K562 (cell line): ENCODE measurements around the gene ALG8. TPM values are rescaled to one million over a fixed set of nuclear protein-coding genes. Genes with fewer than 3 reads are reported as not detected.

Source experiments
- ATAC-seq: fragments of 200-7000 bp; cut with Tn5 transposase; 3 replicates; pipeline ENCODE4 v1.9.1; 2020; ENCODE audit warnings: moderate library complexity
- BruUV-seq: library from RNA; stranded (reverse); fragments of 400-500 nt; replicated peaks from 2 replicates; lab custom pipeline; 2021; lab: Mats Ljungman, UMichigan
- CTCF ChIA-PET: fragments of 300-600 bp; formaldehyde crosslinking; extraction: SDS; loops from one replicate; lab custom pipeline; 2021; ENCODE audit warnings: low intra/inter-chr PET ratio; lab: Yijun Ruan, JAX
- POLR2A ChIA-PET: fragments of 300-600, 350-650 bp; sonication (Branson Sonifier 250); formaldehyde crosslinking; extraction: SDS; loops from one replicate; lab custom pipeline; 2021; ENCODE audit warnings: antibody characterized with exemption, inconsistent platforms; lab: Yijun Ruan, JAX
- DNase-seq, 4 experiments: peaks; one replicate each; pipeline versions ENCODE4 v3.0.0 to v3.0.0-alpha.2; 2011 to 2018; ENCODE audit warnings: low spot score in 3 of 4, mixed read lengths in 3 of 4; ENCODE audit errors: extremely low read depth in 1 of 4
- FAIRE-seq: peaks from 2 replicates; lab custom pipeline; 2011; peaks lifted over from hg19 to GRCh38; lab: Jason Lieb, UNC
- H2AFZ ChIP-seq: 2 replicates; pipeline ENCODE4 v1.6.0; 2011; ENCODE audit warnings: low read depth, low read length, control low read depth, inconsistent platforms
- H3K27ac ChIP-seq: fragments of 200-600 bp; 3 replicates; pipeline ENCODE4 v1.8.0; 2011; ENCODE audit warnings: low read depth, mild to moderate bottlenecking, control low read depth, inconsistent platforms, low read length, moderate library complexity, mixed read lengths; ENCODE audit errors: extremely low read depth
- H3K27me3 ChIP-seq, 2 experiments: fragments of 300-600 bp in 1 of 2; 2 replicates in 1 of 2; 3 replicates in 1 of 2; pipeline versions ENCODE4 v1.6.0 to v1.8.0; 2011; ENCODE audit warnings: inconsistent platforms in 2 of 2, low read length in 2 of 2, mild to moderate bottlenecking in 1 of 2, mixed read lengths in 1 of 2, moderate library complexity in 1 of 2; ENCODE audit not compliant: control insufficient read depth in 2 of 2, insufficient read depth in 2 of 2
- H3K36me3 ChIP-seq: fragments of 300-600 bp; 3 replicates; pipeline ENCODE4 v1.8.0; 2011; ENCODE audit warnings: mild to moderate bottlenecking, low read length, inconsistent platforms; ENCODE audit not compliant: control insufficient read depth, insufficient read depth
- H3K4me1 ChIP-seq, 2 experiments: fragments of 200-600 bp in 1 of 2; replicated peaks in 1 of 2; 2 replicates in 1 of 2; 3 replicates in 1 of 2; pipeline versions ENCODE4 v1.5.1 to v1.8.0; 2011; ENCODE audit warnings: inconsistent platforms in 2 of 2, low read length in 2 of 2, mild to moderate bottlenecking in 1 of 2, mixed read lengths in 1 of 2, moderate library complexity in 1 of 2; ENCODE audit not compliant: control insufficient read depth in 2 of 2, insufficient read depth in 2 of 2
- H3K4me2 ChIP-seq: 2 replicates; pipeline ENCODE4 v1.6.1; 2011; ENCODE audit warnings: low read length, control low read depth, inconsistent platforms, mixed read lengths; ENCODE audit not compliant: insufficient read depth
- H3K4me3 ChIP-seq: fragments of 200-600 bp; sonication (generic), shearing (Covaris generic); 2 replicates; pipeline ENCODE4 v1.5.1; 2016; ENCODE audit warnings: control low read depth, inconsistent platforms
- H3K79me2 ChIP-seq: fragments of 200-600 bp; 3 replicates; pipeline ENCODE4 v1.8.0; 2011; ENCODE audit warnings: low read length, inconsistent platforms; ENCODE audit not compliant: control insufficient read depth, insufficient read depth
- H3K9ac ChIP-seq, 2 experiments: 2 replicates each; pipeline versions ENCODE4 v1.6.0 to v1.6.1; 2011; ENCODE audit warnings: low read depth in 2 of 2, low read length in 2 of 2, control low read depth in 1 of 2, inconsistent platforms in 1 of 2, mild to moderate bottlenecking in 1 of 2, mixed read lengths in 1 of 2; ENCODE audit not compliant: insufficient read depth in 1 of 2
- H3K9me1 ChIP-seq: one replicate; pipeline ENCODE4 v1.6.0; 2011; ENCODE audit warnings: inconsistent platforms, mild to moderate bottlenecking, low read length, moderate library complexity; ENCODE audit not compliant: control insufficient read depth, insufficient read depth
- H3K9me3 ChIP-seq: replicated peaks from 2 replicates; pipeline ENCODE4 v1.5.1; 2011; ENCODE audit warnings: low read depth, low read length, inconsistent platforms; ENCODE audit not compliant: control insufficient read depth, insufficient read depth
- H4K20me1 ChIP-seq: replicated peaks from 2 replicates; pipeline ENCODE4 v1.6.1; 2011; ENCODE audit warnings: low read length, inconsistent platforms, mixed read lengths; ENCODE audit not compliant: control insufficient read depth, insufficient read depth
- BRD9 ChIP-seq: fragments of 450-650 bp; IDR thresholded peaks from 2 replicates; pipeline ENCODE4 v1.6.1; 2018; ENCODE audit warnings: low read depth; ENCODE audit not compliant: partially characterized antibody
- CCNT2 ChIP-seq: IDR thresholded peaks from 2 replicates; pipeline ENCODE4 v1.6.1; 2011; ENCODE audit warnings: borderline replicate concordance, low read depth, mild to moderate bottlenecking, moderate library complexity, mixed read lengths, low read length; ENCODE audit not compliant: insufficient read length; ENCODE audit errors: extremely low read depth
- THRA ChIP-seq: fragments of 450-650 bp; IDR thresholded peaks from 2 replicates; pipeline ENCODE4 v1.6.1; 2017; ENCODE audit warnings: mild to moderate bottlenecking, moderate library complexity
- UBTF ChIP-seq, 2 experiments: IDR thresholded peaks; 2 replicates each; pipeline ENCODE4 v1.6.1; 2012; ENCODE audit warnings: improper control_type of control experiment in 2 of 2, low read depth in 2 of 2, low read length in 2 of 2, borderline replicate concordance in 1 of 2
- ZNF121 ChIP-seq: sonication (generic); formaldehyde crosslinking; conservative IDR thresholded peaks from 2 replicates; pipeline ENCODE4 v1.8.0; 2022; ENCODE audit warnings: missing genetic modification reagents
- ZNF134 ChIP-seq: fragments of 250-450 bp; sonication (Bioruptor Pico); conservative IDR thresholded peaks from 2 replicates; pipeline ENCODE4 v1.4.0; 2020
- ZNF239 ChIP-seq: fragments of 250-450 bp; sonication (Bioruptor Pico); IDR thresholded peaks from 2 replicates; pipeline ENCODE4 v1.4.0; 2020; ENCODE audit warnings: mild to moderate bottlenecking
- ZNF316 ChIP-seq: fragments of 450-650 bp; IDR thresholded peaks from 2 replicates; pipeline ENCODE4 v1.6.1; 2016
- ZNF57 ChIP-seq: fragments of 450-650 bp; formaldehyde crosslinking; IDR thresholded peaks from 2 replicates; pipeline ENCODE4 v1.4.0; 2020; ENCODE audit warnings: mild to moderate bottlenecking, moderate library complexity
- WGBS: fragments of 100-300 bp; shearing (Covaris generic); methylation state at CpG from one replicate; pipeline ENCODE4 v1.1.6; 2016; ENCODE audit warnings: low coverage, mixed read lengths; ENCODE audit not compliant: insufficient coverage; ENCODE audit errors: missing lambda C conversion rate; 5-methylcytosine and 5-hydroxymethylcytosine counted together
- in situ Hi-C: fragments of 300-500 bp; cut with MboI; formaldehyde crosslinking; loops from 4 replicates; pipeline ENCODE4 v1.15.0; 2018; ENCODE audit warnings: inconsistent platforms, mixed read lengths
- intact Hi-C: fragments of 100-400 bp; cut with micrococcal nuclease; formaldehyde crosslinking; loops from 2 replicates; pipeline ENCODE4 v1.14.2; 2022
- polyA plus RNA-seq, 8 experiments: library from polyadenylated mRNA; depleted of rRNA in 4 of 8; stranded (reverse) in 5 of 8; unstranded in 3 of 8; fragments of >200 nt; fragmentation: Nextera tagmentation in 2 of 8; fragmentation: Illumina TruSeq in 1 of 8; extraction: Ambion mirVana in 2 of 8; extraction: Trizol in 1 of 8; gene quantifications; 2 replicates each; pipeline versions ENCODE4 v1.2.1 to v1.2.3, GENCODE V29; 2011 to 2014; ENCODE audit warnings: inconsistent platforms in 1 of 8, missing spikeins in 1 of 8
- total RNA-seq, 7 experiments: library from RNA; depleted of rRNA in 6 of 7; stranded (reverse); fragments of >200 nt in 6 of 7; fragmentation: Illumina TruSeq in 2 of 7; extraction: Trizol in 2 of 7; gene quantifications; 2 replicates each; pipeline versions ENCODE4 v1.2.1 to v1.2.3, GENCODE V29; 2011 to 2021; ENCODE audit warnings: low replicate concordance in 1 of 7
- TF ChIP-seq, protein P1 (sequence below), 2 experiments: IDR thresholded peaks; 2 replicates each; pipeline ENCODE4 v1.6.1; 2011; ENCODE audit warnings: borderline replicate concordance in 1 of 2, control low read depth in 1 of 2, low read depth in 1 of 2, low read length in 1 of 2, mild to moderate bottlenecking in 1 of 2, mixed read lengths in 1 of 2, moderate library complexity in 1 of 2; ENCODE audit not compliant: insufficient read depth in 1 of 2, insufficient read length in 1 of 2, poor library complexity in 1 of 2, severe bottlenecking in 1 of 2; ENCODE audit errors: extremely low read depth in 1 of 2
- TF ChIP-seq, protein P2 (sequence below): sonication (generic); formaldehyde crosslinking; IDR thresholded peaks from 2 replicates; pipeline ENCODE4 v1.8.1; 2023; ENCODE audit warnings: mild to moderate bottlenecking, missing genetic modification reagents
- TF ChIP-seq, protein P3 (sequence below): sonication (generic); formaldehyde crosslinking; IDR thresholded peaks from 2 replicates; pipeline ENCODE4 v1.8.0; 2023; ENCODE audit warnings: mild to moderate bottlenecking, missing genetic modification reagents
- TF ChIP-seq, protein P4 (sequence below): fragments of 450-650 bp; formaldehyde crosslinking; IDR thresholded peaks from 2 replicates; pipeline ENCODE4 v1.4.0; 2022; ENCODE audit warnings: missing genetic modification characterization

Gene ALG8
- total and polyA plus RNA-seq, 9 of the 15 experiments (the other 6 are each of a cell fraction or from before 2014, with no cell fraction given): 59.3 to 189 (median 106) TPM

DNA sequence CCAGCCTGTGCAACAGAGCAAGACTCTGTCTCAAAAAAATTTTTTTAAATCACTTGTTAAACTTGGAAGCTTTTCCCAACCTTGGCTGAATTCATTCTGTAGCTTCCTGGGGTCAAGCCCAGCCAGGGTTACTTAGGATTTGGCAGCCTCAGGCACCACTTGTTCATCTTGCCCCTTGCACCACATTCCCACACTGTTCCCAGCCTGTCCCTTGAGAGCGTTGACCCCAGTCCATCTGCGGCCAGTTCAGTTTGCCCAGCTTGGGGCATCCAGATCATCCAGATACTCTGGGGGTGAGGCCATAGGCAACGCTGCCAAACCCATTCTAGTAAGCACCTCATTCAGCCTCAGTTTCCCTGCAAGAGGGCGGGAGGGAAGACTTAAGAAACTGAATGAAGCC lies 84.5 kb downstream of the ALG8 start:
- H3K4me3 ChIP-seq: no peak overlapping the region
- no peaks in the 10 kb centered on the region for H4K20me1 ChIP-seq
- intact Hi-C loops (loop anchor here (5.0 kb wide), 1 partner anchor 132 kb away; the partner anchor contains the start of genes KCTD21 and USP35), in situ Hi-C loops (no loop called here)
- FAIRE-seq (no peak), ATAC-seq (no peak), DNase-seq (no peak)
- no peaks in the 10 kb centered on the region for H3K36me3 ChIP-seq
- POLR2A ChIA-PET: interaction anchor here (0.7 to 1.7 kb wide), 3 partner anchors 11 to 281 kb away, joined by 3 to 7 read pairs (median 5); no protein-coding TSS in a partner anchor
- no peak overlapping the region for H3K27ac ChIP-seq
- H3K9ac ChIP-seq: 0 out of 4 replicates have a peak overlapping the region, but pooled peaks of 1 of the 2 experiments have one; percentile 61
- no peaks in the 10 kb centered on the region for H3K9me3 ChIP-seq
- CTCF ChIA-PET: no interaction called here
- H2AFZ ChIP-seq: no peak overlapping the region
- WGBS: 80% methylated on average over 4 of the region's 4 CpGs
- no peak overlapping the region for H3K4me2 ChIP-seq
- H3K9me1 ChIP-seq: no peaks in the 10 kb centered on the region
- H3K79me2 ChIP-seq: no peaks in the 10 kb centered on the region
- BruUV-seq: no TSS peak
- H3K27me3 ChIP-seq: no peaks in the 10 kb centered on the region
- H3K4me1 ChIP-seq: peaks cover 24 to 29% of the 10 kb centered on the region in 2 experiments
- no peak for TF ChIP-seq BRD9
- no peak for TF ChIP-seq CCNT2
- TF ChIP-seq, protein P1, sequence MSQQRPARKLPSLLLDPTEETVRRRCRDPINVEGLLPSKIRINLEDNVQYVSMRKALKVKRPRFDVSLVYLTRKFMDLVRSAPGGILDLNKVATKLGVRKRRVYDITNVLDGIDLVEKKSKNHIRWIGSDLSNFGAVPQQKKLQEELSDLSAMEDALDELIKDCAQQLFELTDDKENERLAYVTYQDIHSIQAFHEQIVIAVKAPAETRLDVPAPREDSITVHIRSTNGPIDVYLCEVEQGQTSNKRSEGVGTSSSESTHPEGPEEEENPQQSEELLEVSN (IDR thresholded peaks at IDR 0.05; ENCODE audit: borderline replicate concordance in 1 of 2, extremely low read depth in 1 of 2, insufficient read depth in 1 of 2, insufficient read length in 1 of 2, low read depth in 1 of 2, low read length in 1 of 2, poor library complexity in 1 of 2, severe bottlenecking in 1 of 2): no peak
- TF ChIP-seq, protein P2, sequence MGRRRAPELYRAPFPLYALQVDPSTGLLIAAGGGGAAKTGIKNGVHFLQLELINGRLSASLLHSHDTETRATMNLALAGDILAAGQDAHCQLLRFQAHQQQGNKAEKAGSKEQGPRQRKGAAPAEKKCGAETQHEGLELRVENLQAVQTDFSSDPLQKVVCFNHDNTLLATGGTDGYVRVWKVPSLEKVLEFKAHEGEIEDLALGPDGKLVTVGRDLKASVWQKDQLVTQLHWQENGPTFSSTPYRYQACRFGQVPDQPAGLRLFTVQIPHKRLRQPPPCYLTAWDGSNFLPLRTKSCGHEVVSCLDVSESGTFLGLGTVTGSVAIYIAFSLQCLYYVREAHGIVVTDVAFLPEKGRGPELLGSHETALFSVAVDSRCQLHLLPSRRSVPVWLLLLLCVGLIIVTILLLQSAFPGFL (CRISPR knock-in tag): no peak
- TF ChIP-seq ZNF121 (CRISPR knock-in tag): no peak
- TF ChIP-seq, protein P3, sequence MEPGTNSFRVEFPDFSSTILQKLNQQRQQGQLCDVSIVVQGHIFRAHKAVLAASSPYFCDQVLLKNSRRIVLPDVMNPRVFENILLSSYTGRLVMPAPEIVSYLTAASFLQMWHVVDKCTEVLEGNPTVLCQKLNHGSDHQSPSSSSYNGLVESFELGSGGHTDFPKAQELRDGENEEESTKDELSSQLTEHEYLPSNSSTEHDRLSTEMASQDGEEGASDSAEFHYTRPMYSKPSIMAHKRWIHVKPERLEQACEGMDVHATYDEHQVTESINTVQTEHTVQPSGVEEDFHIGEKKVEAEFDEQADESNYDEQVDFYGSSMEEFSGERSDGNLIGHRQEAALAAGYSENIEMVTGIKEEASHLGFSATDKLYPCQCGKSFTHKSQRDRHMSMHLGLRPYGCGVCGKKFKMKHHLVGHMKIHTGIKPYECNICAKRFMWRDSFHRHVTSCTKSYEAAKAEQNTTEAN (CRISPR knock-in tag): no peak
- TF ChIP-seq, protein P4, sequence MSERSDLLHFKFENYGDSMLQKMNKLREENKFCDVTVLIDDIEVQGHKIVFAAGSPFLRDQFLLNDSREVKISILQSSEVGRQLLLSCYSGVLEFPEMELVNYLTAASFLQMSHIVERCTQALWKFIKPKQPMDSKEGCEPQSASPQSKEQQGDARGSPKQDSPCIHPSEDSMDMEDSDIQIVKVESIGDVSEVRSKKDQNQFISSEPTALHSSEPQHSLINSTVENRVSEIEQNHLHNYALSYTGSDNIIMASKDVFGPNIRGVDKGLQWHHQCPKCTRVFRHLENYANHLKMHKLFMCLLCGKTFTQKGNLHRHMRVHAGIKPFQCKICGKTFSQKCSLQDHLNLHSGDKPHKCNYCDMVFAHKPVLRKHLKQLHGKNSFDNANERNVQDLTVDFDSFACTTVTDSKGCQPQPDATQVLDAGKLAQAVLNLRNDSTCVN: no peak
- no peak for TF ChIP-seq ZNF134 (CRISPR knock-in tag)
- TF ChIP-seq UBTF (IDR thresholded peaks at IDR 0.05; ENCODE audit: borderline replicate concordance in 1 of 2, low read depth in 2 of 2, low read length in 2 of 2): no peak
- TF ChIP-seq ZNF316: no peak
- no peak for TF ChIP-seq ZNF57 (CRISPR knock-in tag)
- no peak for TF ChIP-seq ZNF239 (CRISPR knock-in tag)
- TF ChIP-seq THRA: no peak
